Stimulated activated CD8-positive, alpha-beta memory T cell treated with anti-CD3 and anti-CD28 coated beads, Interleukin-4, amount 100 ng/mL, for 24 hours (primary cell): Measurements from ENCODE around the gene PPCDC.

ENCODE experiments used
- DNase-seq: peaks from one replicate; pipeline ENCODE4 v3.0.0-alpha.2; 2020; ENCODE audit warnings: low read depth

PPCDC gene

GRCh38 chr15:75016431-75016830, 7.0 kb upstream of the PPCDC start:
- no peak for DNase-seq

GRCh38 chr15:75019916-75020315, 3.5 kb upstream of the PPCDC start:
- no peak for DNase-seq

- no peak for DNase-seq
Observed at GRCh38 chr15:75021341-75021740, 2.0 kb upstream of the PPCDC start.

GRCh38 chr15:75022783-75023180, 608 bp upstream of the PPCDC start:
- no peak for DNase-seq

GRCh38 chr15:75023872-75024636, 664 bp downstream of the PPCDC start:
- DNase-seq = no peak

- no peak for DNase-seq
Observed at GRCh38 chr15:75025107-75025506, 1.7 kb downstream of the PPCDC start.

- DNase-seq = no peak
Observed at GRCh38 chr15:75025548-75026260, 2.3 kb downstream of the PPCDC start.

- DNase-seq = no peak
Observed at GRCh38 chr15:75027551-75027950, 4.2 kb downstream of the PPCDC start.

GRCh38 chr15:75028991-75029377, 5.6 kb downstream of the PPCDC start:
- no peak for DNase-seq

- peak; percentile 84 for DNase-seq
Observed at GRCh38 chr15:75029378-75030022, 6.1 kb downstream of the PPCDC start.

GRCh38 chr15:75030023-75030413, 6.6 kb downstream of the PPCDC start:
- DNase-seq = no peak

GRCh38 chr15:75030424-75030823, 7.0 kb downstream of the PPCDC start:
- DNase-seq = no peak

- no peak for DNase-seq
Observed at GRCh38 chr15:75031848-75032247, 8.5 kb downstream of the PPCDC start.

- no peak for DNase-seq
Observed at GRCh38 chr15:75032395-75032794, 9.0 kb downstream of the PPCDC start.

- DNase-seq = no peak
Observed at GRCh38 chr15:75033809-75034208, 10.4 kb downstream of the PPCDC start.

- no peak for DNase-seq
Observed at GRCh38 chr15:75034615-75035014, 11.2 kb downstream of the PPCDC start.

GRCh38 chr15:75036212-75036616, 12.8 kb downstream of the PPCDC start:
- no peak for DNase-seq

- no peak for DNase-seq
Observed at GRCh38 chr15:75037685-75038084, 14.3 kb downstream of the PPCDC start.

GRCh38 chr15:75038231-75038630, 14.8 kb downstream of the PPCDC start:
- no peak for DNase-seq

GRCh38 chr15:75042730-75043508, 19.5 kb downstream of the PPCDC start:
- peak; percentile 55 for DNase-seq

GRCh38 chr15:75043509-75044257, 20.3 kb downstream of the PPCDC start:
- no peak for DNase-seq
